Gastroesophageal sphincter (tissue), 4 donors: Measurements from ENCODE around the gene HS6ST2. TPM values are rescaled to one million over a fixed set of nuclear protein-coding genes. Genes with fewer than 3 reads are reported as not detected.

Experiments used
- ATAC-seq: fragments of 150-250 bp; one replicate; pipeline ENCODE4 v1.9.1; 2016; ENCODE audit warnings: mild to moderate bottlenecking, moderate library complexity
- H3K27ac ChIP-seq, 4 donors: fragments of 200-600 bp; sonication (generic) in 3 of 4; 1 replicate in 3 of 4; 2 replicates in 1 of 4; pipeline ENCODE4 v1.5.1; 2016 to 2019
- H3K27me3 ChIP-seq: fragments of 200-600 bp; sonication (generic); one replicate; pipeline ENCODE4 v1.5.1; 2019
- H3K36me3 ChIP-seq, 2 donors: fragments of 200-600 bp; sonication (generic); one replicate each; pipeline ENCODE4 v1.5.1; 2019; ENCODE audit warnings: control low read depth in 1 of 2
- H3K4me1 ChIP-seq, 3 donors: fragments of 200-600 bp; sonication (generic); 1 replicate in 2 of 3; 2 replicates in 1 of 3; pipeline ENCODE4 v1.5.1; 2016 to 2019; ENCODE audit warnings: control low read depth in 2 of 3
- H3K4me3 ChIP-seq, 2 donors: fragments of 200-600 bp; sonication (generic); one replicate each; pipeline ENCODE4 v1.5.1; 2019; ENCODE audit warnings: mild to moderate bottlenecking in 1 of 2, moderate library complexity in 1 of 2
- H3K9me3 ChIP-seq, 3 donors: fragments of 200-600 bp; sonication (generic); one replicate each; pipeline ENCODE4 v1.5.1; 2017 to 2019; ENCODE audit warnings: control low read depth in 2 of 3
- CTCF ChIP-seq, 4 experiments: fragments of 200-600 bp in 2 of 4; fragments of 450-650 bp in 2 of 4; sonication (generic) in 1 of 4; IDR thresholded peaks; one replicate each; pipeline ENCODE4 v1.5.1; 2017 to 2019; ENCODE audit warnings: antibody characterized with exemption in 4 of 4, mild to moderate bottlenecking in 2 of 4, moderate library complexity in 2 of 4
- EP300 ChIP-seq: sonication (generic); formaldehyde crosslinking; IDR thresholded peaks from one replicate; pipeline ENCODE4 v1.6.1; 2017; ENCODE audit warnings: antibody characterized with exemption, mild to moderate bottlenecking
- POLR2A ChIP-seq, 2 donors: fragments of 450-650 bp; IDR thresholded peaks; one replicate each; pipeline ENCODE4 v1.6.1; 2017; ENCODE audit warnings: antibody characterized with exemption in 2 of 2, mild to moderate bottlenecking in 2 of 2, moderate library complexity in 1 of 2
- POLR2AphosphoS5 ChIP-seq: sonication (generic); formaldehyde crosslinking; IDR thresholded peaks from one replicate; pipeline ENCODE4 v1.6.1; 2017; ENCODE audit warnings: antibody characterized with exemption
- WGBS, 2 donors: methylation state at CpG; one replicate each; pipeline ENCODE4 v1.1.5; 2018; ENCODE audit warnings: low coverage in 1 of 2; 5-methylcytosine and 5-hydroxymethylcytosine counted together
- small RNA-seq, 4 donors: library from RNA; depleted of rRNA; stranded (forward); fragments of <200 nt; gene quantifications; one replicate each; pipeline ENCODE3, GENCODE V24; 2016
- total RNA-seq, 4 donors: library from RNA; depleted of rRNA; stranded (reverse); fragments of >200 nt; gene quantifications; one replicate each; pipeline ENCODE4 v1.1.0, GENCODE V29; 2016

Gene HS6ST2
- total RNA-seq, 4 donors from 2014 or later = 0.08 to 1.9 (median 0.22) TPM

DNA sequence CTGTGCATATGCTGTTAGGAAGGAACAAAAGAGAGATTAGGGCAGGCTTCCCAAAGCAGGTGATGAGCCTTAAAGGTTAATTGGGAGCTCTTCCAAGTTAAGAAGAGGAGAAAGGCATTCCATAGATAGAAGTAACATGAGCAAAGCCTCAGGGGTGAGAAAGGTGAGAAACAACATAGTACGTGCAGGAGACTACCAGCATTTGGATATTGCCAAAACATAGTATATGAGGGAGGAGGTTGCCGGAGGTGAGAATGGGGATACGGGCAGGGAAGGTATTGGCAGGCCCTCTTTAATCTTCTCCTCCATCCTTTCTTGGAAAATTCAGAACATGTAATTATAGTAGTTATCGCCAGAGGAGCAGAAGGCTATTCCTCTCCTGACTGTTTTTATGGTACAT, 373.5 kb downstream of the HS6ST2 start:
- WGBS, 2 donors = 84 to 92% methylated on average over 2 to 4 of the region's 4 CpGs
- Histone ChIP-seq H3K27ac (no peak overlapping the region), H3K36me3 (no peaks in the 10 kb centered on the region), H3K27me3 (no peaks in the 10 kb centered on the region), H3K9me3 (no peaks in the 10 kb centered on the region), H3K4me3 (no peak overlapping the region), H3K4me1 (no peaks in the 10 kb centered on the region)
- TF ChIP-seq EP300 = no peak
- TF ChIP-seq POLR2A (IDR thresholded peaks at IDR 0.05) = no peak
- no peak for TF ChIP-seq POLR2AphosphoS5
- no peak for TF ChIP-seq CTCF (IDR thresholded peaks at IDR 0.05)
- ATAC-seq = no peak

DNA sequence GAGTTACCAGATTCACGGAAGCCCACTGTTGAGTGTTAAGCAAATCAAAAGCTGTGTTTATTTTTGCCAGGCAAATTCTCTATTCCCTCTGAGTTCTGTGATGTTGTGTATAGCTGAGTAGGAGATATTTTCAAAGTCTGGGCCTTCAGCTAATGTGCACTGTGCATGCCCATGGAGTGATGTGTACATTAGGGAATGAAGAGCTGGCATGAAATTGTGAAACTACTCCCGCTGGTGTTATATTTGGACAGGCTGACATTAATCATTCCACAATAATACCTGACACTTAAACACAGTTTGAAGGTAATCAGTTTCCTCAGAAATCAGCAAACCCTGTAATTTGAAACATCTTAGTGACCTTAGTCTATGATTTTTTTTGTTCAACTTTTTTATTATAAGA, 381.5 kb downstream of the HS6ST2 start:
- WGBS, 2 donors = 0 to 36% methylated on average over 2 of the region's 2 CpGs
- Histone ChIP-seq H3K27me3 (no peaks in the 10 kb centered on the region), H3K27ac (no peak overlapping the region), H3K9me3 (no peaks in the 10 kb centered on the region), H3K36me3 (no peaks in the 10 kb centered on the region), H3K4me3 (no peak overlapping the region), H3K4me1 (no peaks in the 10 kb centered on the region)
- ATAC-seq = no peak
- no peak for TF ChIP-seq EP300
- no peak for TF ChIP-seq CTCF (IDR thresholded peaks at IDR 0.05)
- no peak for TF ChIP-seq POLR2A (IDR thresholded peaks at IDR 0.05)
- TF ChIP-seq POLR2AphosphoS5 = no peak

Small RNA genes within 50 kb of the gene (small RNA-seq; reads per million reads assigned to genes)
- gene RNU6-98P (0 to 0.12 (median 0) reads per million in 4 donors), gene Z82205.1 (0 reads per million in 4 donors)

Other genes with a start within 250 kb of the HS6ST2 start
- not detected for gene USP26, start 138.5 kb upstream of the HS6ST2 start, total RNA-seq